ENCODE results near the gene ZNF492. TPM values are rescaled to one million over a fixed set of nuclear protein-coding genes. Genes with fewer than 3 reads are reported as not detected.
"Not testable (repeated sequence)": the region's sequence is repeated elsewhere in the genome, so short reads cannot be mapped to it uniquely, and the experiment has no call there.

Gene ZNF492
- total RNA-seq, 1 donor from 2014 or later = not detected

- Mint-ChIP-seq H3K27ac (ENCODE audit: unreplicated experiment) (no peak overlapping the region), H3K4me1 (ENCODE audit: unreplicated experiment) (no peaks in the 10 kb centered on the region), H3K36me3 (ENCODE audit: unreplicated experiment) (no peaks in the 10 kb centered on the region), H3K9me3 (ENCODE audit: unreplicated experiment) (peaks cover 10% of the 10 kb centered on the region), H3K27me3 (ENCODE audit: unreplicated experiment) (no peaks in the 10 kb centered on the region), H3K4me3 (ENCODE audit: unreplicated experiment) (no peak overlapping the region)
- no peak for DNase-seq (ENCODE audit: extremely low spot score, unreplicated experiment)
- TF ChIP-seq, protein P1, sequence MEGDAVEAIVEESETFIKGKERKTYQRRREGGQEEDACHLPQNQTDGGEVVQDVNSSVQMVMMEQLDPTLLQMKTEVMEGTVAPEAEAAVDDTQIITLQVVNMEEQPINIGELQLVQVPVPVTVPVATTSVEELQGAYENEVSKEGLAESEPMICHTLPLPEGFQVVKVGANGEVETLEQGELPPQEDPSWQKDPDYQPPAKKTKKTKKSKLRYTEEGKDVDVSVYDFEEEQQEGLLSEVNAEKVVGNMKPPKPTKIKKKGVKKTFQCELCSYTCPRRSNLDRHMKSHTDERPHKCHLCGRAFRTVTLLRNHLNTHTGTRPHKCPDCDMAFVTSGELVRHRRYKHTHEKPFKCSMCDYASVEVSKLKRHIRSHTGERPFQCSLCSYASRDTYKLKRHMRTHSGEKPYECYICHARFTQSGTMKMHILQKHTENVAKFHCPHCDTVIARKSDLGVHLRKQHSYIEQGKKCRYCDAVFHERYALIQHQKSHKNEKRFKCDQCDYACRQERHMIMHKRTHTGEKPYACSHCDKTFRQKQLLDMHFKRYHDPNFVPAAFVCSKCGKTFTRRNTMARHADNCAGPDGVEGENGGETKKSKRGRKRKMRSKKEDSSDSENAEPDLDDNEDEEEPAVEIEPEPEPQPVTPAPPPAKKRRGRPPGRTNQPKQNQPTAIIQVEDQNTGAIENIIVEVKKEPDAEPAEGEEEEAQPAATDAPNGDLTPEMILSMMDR (IDR thresholded peaks at IDR 0.05) = no peak
Observed at GRCh38 chr19:22634450-22634827, 315 bp downstream of the ZNF492 start.

- DNase-seq (ENCODE audit: extremely low spot score, unreplicated experiment); H3K27me3 Mint-ChIP-seq (ENCODE audit: unreplicated experiment); H3K36me3 Mint-ChIP-seq (ENCODE audit: unreplicated experiment): not testable (repeated sequence)
Observed at GRCh38 chr19:22685493-22685892, 51.4 kb downstream of the ZNF492 start.

GRCh38 chr19:22702661-22703060 lies 68.5 kb downstream of the ZNF492 start:
- not testable (repeated sequence) for H3K27me3 Mint-ChIP-seq (ENCODE audit: unreplicated experiment); H3K4me1 Mint-ChIP-seq (ENCODE audit: unreplicated experiment); DNase-seq (ENCODE audit: extremely low spot score, unreplicated experiment); H3K36me3 Mint-ChIP-seq (ENCODE audit: unreplicated experiment); H3K27ac Mint-ChIP-seq (ENCODE audit: unreplicated experiment); H3K4me3 Mint-ChIP-seq (ENCODE audit: unreplicated experiment)
- H3K9me3 Mint-ChIP-seq (ENCODE audit: unreplicated experiment) = peaks cover 20% of the 10 kb centered on the region

More at GRCh38 chr19:22685493-22685892, 51.4 kb downstream of the ZNF492 start:
- not testable (repeated sequence) for H3K4me3 Mint-ChIP-seq (ENCODE audit: unreplicated experiment); H3K27ac Mint-ChIP-seq (ENCODE audit: unreplicated experiment); H3K4me1 Mint-ChIP-seq (ENCODE audit: unreplicated experiment)
- peaks cover 39% of the 10 kb centered on the region for H3K9me3 Mint-ChIP-seq (ENCODE audit: unreplicated experiment)

DNA sequence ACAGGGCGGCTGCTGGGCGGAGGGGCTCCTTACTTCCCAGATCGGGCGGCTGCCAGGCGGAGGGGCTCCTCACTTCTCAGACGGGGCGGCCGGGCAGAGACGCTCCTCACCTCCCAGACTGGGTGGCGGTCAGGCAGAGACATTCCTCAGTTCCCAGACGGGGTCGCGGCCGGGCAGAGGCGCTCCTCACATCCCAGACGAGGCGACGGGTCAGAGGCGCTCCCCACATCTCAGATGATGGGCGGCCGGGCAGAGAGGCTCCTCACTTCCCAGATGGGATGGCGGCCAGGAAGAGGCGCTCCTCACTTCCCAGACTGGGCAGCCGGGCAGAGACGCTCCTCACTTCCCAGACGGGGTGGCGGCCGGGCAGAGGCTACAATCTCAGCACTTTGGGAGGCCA lies 69.0 kb downstream of the ZNF492 start:
- peaks cover 18% of the 10 kb centered on the region for H3K9me3 Mint-ChIP-seq (ENCODE audit: unreplicated experiment)
- H3K27ac Mint-ChIP-seq (ENCODE audit: unreplicated experiment); H3K36me3 Mint-ChIP-seq (ENCODE audit: unreplicated experiment); H3K27me3 Mint-ChIP-seq (ENCODE audit: unreplicated experiment); DNase-seq (ENCODE audit: extremely low spot score, unreplicated experiment); H3K4me3 Mint-ChIP-seq (ENCODE audit: unreplicated experiment); H3K4me1 Mint-ChIP-seq (ENCODE audit: unreplicated experiment): not testable (repeated sequence)

DNA sequence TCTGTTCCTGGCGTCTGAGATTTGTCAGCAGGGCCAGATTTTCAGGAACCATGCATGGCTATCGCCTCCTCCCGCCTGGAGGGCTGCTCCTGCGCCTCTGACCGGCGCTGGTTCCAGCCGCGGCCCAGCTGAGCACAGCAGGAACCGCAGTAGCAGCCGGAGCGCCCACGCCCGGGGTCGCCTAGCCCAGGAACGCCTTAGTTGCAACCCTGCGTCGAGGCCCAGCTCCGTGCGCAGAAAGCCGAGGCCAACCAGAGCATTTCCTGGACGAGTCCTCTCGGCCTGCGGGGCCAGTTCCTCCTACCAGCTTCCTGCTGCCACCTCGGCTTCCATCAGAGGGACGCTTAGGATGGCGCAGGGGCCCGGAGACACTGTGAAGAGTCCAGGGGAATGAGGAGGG lies 74.9 kb downstream of the ZNF492 start:
- no peak overlapping the region for H3K4me3 Mint-ChIP-seq (ENCODE audit: unreplicated experiment)
- DNase-seq (ENCODE audit: extremely low spot score, unreplicated experiment) = peak; percentile 80
- no peaks in the 10 kb centered on the region for H3K36me3 Mint-ChIP-seq (ENCODE audit: unreplicated experiment)
- peaks cover 5% of the 10 kb centered on the region for H3K9me3 Mint-ChIP-seq (ENCODE audit: unreplicated experiment)
- TF ChIP-seq, protein P1 (IDR thresholded peaks at IDR 0.05) = no peak
- no peaks in the 10 kb centered on the region for H3K27me3 Mint-ChIP-seq (ENCODE audit: unreplicated experiment)
- no peaks in the 10 kb centered on the region for H3K4me1 Mint-ChIP-seq (ENCODE audit: unreplicated experiment)
- no peak overlapping the region for H3K27ac Mint-ChIP-seq (ENCODE audit: unreplicated experiment)

Other genes with a start within 250 kb of the ZNF492 start
- not detected in 2 replicates for gene ZNF98, start 212.0 kb upstream of the ZNF492 start, total RNA-seq
- not detected in 2 replicates for gene ZNF99, start 149.8 kb downstream of the ZNF492 start, total RNA-seq
- not detected in 2 replicates for gene ZNF723, start 198.0 kb downstream of the ZNF492 start, total RNA-seq